COLO829 (cell line): Measurements from ENCODE around the gene SH3BP5.

ENCODE experiments used
- DNase-seq: peaks from one replicate; pipeline ENCODE4 v3.0.0; 2012; ENCODE audit warnings: low spot score

Gene SH3BP5

GRCh38 chr3:15273227-15273626 is 59.2 kb downstream of the SH3BP5 start:
- DNase-seq: no peak

GRCh38 chr3:15272426-15273196 is 59.8 kb downstream of the SH3BP5 start:
- no peak for DNase-seq

- DNase-seq: no peak
Observed at GRCh38 chr3:15271785-15272381, 60.5 kb downstream of the SH3BP5 start.

- no peak for DNase-seq
Observed at GRCh38 chr3:15271030-15271429, 61.4 kb downstream of the SH3BP5 start.

GRCh38 chr3:15269091-15269989 is 63.0 kb downstream of the SH3BP5 start:
- DNase-seq: peak; percentile 89

GRCh38 chr3:15268033-15268631 is 64.3 kb downstream of the SH3BP5 start:
- DNase-seq: peak; percentile 40

GRCh38 chr3:15267502-15267901 is 64.9 kb downstream of the SH3BP5 start:
- no peak for DNase-seq

GRCh38 chr3:15266510-15267376 is 65.6 kb downstream of the SH3BP5 start:
- DNase-seq: no peak

GRCh38 chr3:15265655-15266509 is 66.5 kb downstream of the SH3BP5 start:
- DNase-seq: no peak

GRCh38 chr3:15264486-15264885 is 67.9 kb downstream of the SH3BP5 start:
- DNase-seq: no peak

- DNase-seq: no peak
Observed at GRCh38 chr3:15263926-15264325, 68.5 kb downstream of the SH3BP5 start.

GRCh38 chr3:15263120-15263519 is 69.3 kb downstream of the SH3BP5 start:
- no peak for DNase-seq

GRCh38 chr3:15262021-15262420 is 70.4 kb downstream of the SH3BP5 start:
- no peak for DNase-seq

GRCh38 chr3:15261274-15261673 is 71.1 kb downstream of the SH3BP5 start:
- DNase-seq: no peak

GRCh38 chr3:15260531-15260930 is 71.9 kb downstream of the SH3BP5 start:
- DNase-seq: no peak

GRCh38 chr3:15258720-15259119 is 73.7 kb downstream of the SH3BP5 start:
- no peak for DNase-seq

GRCh38 chr3:15256861-15257341 is 75.5 kb downstream of the SH3BP5 start:
- no peak for DNase-seq

GRCh38 chr3:15255215-15255614 is 77.2 kb downstream of the SH3BP5 start:
- DNase-seq: no peak

- DNase-seq: no peak
Observed at GRCh38 chr3:15253023-15253697, 79.2 kb downstream of the SH3BP5 start.

GRCh38 chr3:15246186-15246585 is 86.2 kb downstream of the SH3BP5 start:
- no peak for DNase-seq
